Activated CD4-positive, alpha-beta T cell treated with anti-CD3 and anti-CD28 coated beads, Interleukin-2, amount 10 ng/mL, durations not matched to agents 24 days and 14 days (primary cell): ENCODE results near the gene TMEM158. TPM values are rescaled to one million over a fixed set of nuclear protein-coding genes. Genes with fewer than 3 reads are reported as not detected.

Experiments used
- DNase-seq: peaks from one replicate; pipeline ENCODE4 v3.0.0; 2022
- H3K27ac Mint-ChIP-seq: one replicate; pipeline ENCODE4 v1.8.0; 2022; ENCODE audit warnings: mild to moderate bottlenecking, mixed read lengths
- H3K27me3 Mint-ChIP-seq: one replicate; pipeline ENCODE4 v1.8.0; 2022; ENCODE audit warnings: mixed read lengths
- H3K36me3 Mint-ChIP-seq: one replicate; pipeline ENCODE4 v1.8.0; 2022; ENCODE audit warnings: low read depth, mild to moderate bottlenecking, mixed read lengths
- H3K4me1 Mint-ChIP-seq: one replicate; pipeline ENCODE4 v1.8.0; 2021; ENCODE audit warnings: mixed read lengths
- H3K4me3 Mint-ChIP-seq: one replicate; pipeline ENCODE4 v1.8.0; 2022; ENCODE audit warnings: mild to moderate bottlenecking, moderate library complexity, mixed read lengths
- H3K9me3 Mint-ChIP-seq: one replicate; pipeline ENCODE4 v1.8.0; 2021; ENCODE audit warnings: mixed read lengths
- intact Hi-C: fragments of 100-400 bp; cut with micrococcal nuclease; formaldehyde crosslinking; loops from one replicate; pipeline ENCODE4 v1.15.1; 2023
- total RNA-seq: library from RNA; stranded (reverse); gene quantifications from 2 replicates; pipeline ENCODE4 v1.2.3, GENCODE V29; 2022

Gene TMEM158
- total RNA-seq, 1 donor from 2014 or later, result 0.44 TPM

- Mint-ChIP-seq H3K9me3 (no peaks in the 10 kb centered on the region), H3K27ac (peak overlapping the region; percentile 61), H3K27me3 (peaks cover 69% of the 10 kb centered on the region), H3K4me1 (peaks cover 12% of the 10 kb centered on the region), H3K36me3 (no peaks in the 10 kb centered on the region), H3K4me3 (peak overlapping the region; percentile 48)
- DNase-seq, result no peak
- intact Hi-C loops, result loop anchor here (10.0 kb wide), 1 partner anchor 441 kb away; no protein-coding TSS in a partner anchor
Measured at GRCh38 chr3:45223889-45224727, 2.0 kb downstream of the TMEM158 start.

GRCh38 chr3:45219694-45220093 is 6.4 kb downstream of the TMEM158 start:
- intact Hi-C loops, result loop anchor here (10.0 kb wide), 1 partner anchor 445 kb away; no protein-coding TSS in a partner anchor
- Mint-ChIP-seq H3K27ac (no peak overlapping the region), H3K27me3 (peaks cover 64% of the 10 kb centered on the region), H3K4me1 (peaks cover 8% of the 10 kb centered on the region), H3K9me3 (no peaks in the 10 kb centered on the region), H3K4me3 (no peak overlapping the region), H3K36me3 (no peaks in the 10 kb centered on the region)
- no peak for DNase-seq

DNA sequence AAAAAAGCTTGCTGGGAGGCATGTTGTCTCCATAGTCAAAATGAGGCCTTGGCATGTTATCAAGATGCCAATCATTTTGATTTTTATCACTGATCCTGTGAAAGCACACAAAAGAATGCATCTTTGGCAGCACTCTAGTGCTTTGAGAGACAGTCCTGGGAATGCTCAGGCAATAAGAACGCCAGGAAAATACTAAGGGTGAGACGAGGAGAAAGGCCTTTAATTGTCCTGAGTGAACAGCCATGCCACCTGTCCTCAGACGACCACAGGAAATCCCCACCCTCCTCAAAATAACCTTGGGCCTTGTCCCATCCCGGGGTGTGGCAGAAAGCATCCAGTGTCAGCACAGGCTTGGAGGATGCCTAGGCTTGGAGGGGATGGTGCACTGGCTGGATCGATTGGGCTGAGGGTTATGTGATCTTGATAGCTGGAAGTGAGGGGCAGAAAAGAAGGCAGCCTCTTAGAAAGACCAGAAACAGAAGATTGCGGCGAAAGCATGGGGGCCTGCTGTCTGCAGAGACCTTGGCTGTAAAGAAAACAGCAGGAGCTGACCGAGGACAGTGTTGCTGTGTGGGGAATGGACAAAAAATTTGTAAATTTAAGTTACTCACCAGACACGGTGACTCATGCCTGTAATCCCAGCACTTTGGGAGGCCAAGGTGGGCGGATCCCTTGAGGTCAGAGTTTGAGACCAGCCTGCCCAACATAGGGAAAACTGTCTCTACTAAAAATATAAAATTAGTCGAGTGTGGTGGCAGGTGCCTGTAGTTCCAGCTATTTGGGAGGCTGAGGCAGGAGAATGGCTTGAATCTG is 7.3 kb downstream of the TMEM158 start:
- H3K36me3 Mint-ChIP-seq, result no peaks in the 10 kb centered on the region
- H3K27ac Mint-ChIP-seq, result no peak overlapping the region
- H3K9me3 Mint-ChIP-seq, result no peaks in the 10 kb centered on the region
- no peak for DNase-seq
- peaks cover 55% of the 10 kb centered on the region for H3K27me3 Mint-ChIP-seq
- no peak overlapping the region for H3K4me3 Mint-ChIP-seq
- H3K4me1 Mint-ChIP-seq, result peaks cover 2% of the 10 kb centered on the region
- intact Hi-C loops, result no loop called here

GRCh38 chr3:45216021-45216609 is 10.0 kb downstream of the TMEM158 start:
- intact Hi-C loops, result no loop called here
- H3K27me3 Mint-ChIP-seq, result peaks cover 47% of the 10 kb centered on the region
- H3K4me1 Mint-ChIP-seq, result peaks cover 2% of the 10 kb centered on the region

DNA sequence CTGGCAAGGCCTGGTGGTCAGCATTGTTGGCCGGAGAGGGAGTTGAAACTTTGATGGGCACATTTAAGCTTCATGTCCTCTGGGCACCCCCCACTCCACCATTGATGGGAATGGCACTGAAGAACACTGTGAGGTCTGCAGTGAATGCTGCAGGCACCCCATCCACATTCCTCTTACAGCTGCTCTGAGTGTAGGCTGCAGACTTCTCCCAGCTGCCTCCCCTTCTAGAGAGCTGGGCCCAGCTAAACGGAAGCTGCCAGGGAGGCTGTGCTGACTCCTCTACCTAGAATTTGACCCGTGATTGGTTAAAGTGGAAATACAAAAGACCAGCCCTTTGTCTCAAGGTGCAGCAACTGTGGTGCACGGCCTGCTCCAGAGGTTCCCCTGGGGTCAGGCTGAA is 10.6 kb downstream of the TMEM158 start:
- H3K4me1 Mint-ChIP-seq, result peaks cover 5% of the 10 kb centered on the region
- no peaks in the 10 kb centered on the region for H3K36me3 Mint-ChIP-seq
- no peak overlapping the region for H3K4me3 Mint-ChIP-seq
- intact Hi-C loops, result no loop called here
- peaks cover 47% of the 10 kb centered on the region for H3K27me3 Mint-ChIP-seq
- no peak overlapping the region for H3K27ac Mint-ChIP-seq
- DNase-seq, result no peak
- no peaks in the 10 kb centered on the region for H3K9me3 Mint-ChIP-seq

More at GRCh38 chr3:45216021-45216609, 10.0 kb downstream of the TMEM158 start:
- no peaks in the 10 kb centered on the region for H3K9me3 Mint-ChIP-seq
- H3K27ac Mint-ChIP-seq, result no peak overlapping the region
- H3K4me3 Mint-ChIP-seq, result no peak overlapping the region
- no peaks in the 10 kb centered on the region for H3K36me3 Mint-ChIP-seq
- DNase-seq, result no peak

DNA sequence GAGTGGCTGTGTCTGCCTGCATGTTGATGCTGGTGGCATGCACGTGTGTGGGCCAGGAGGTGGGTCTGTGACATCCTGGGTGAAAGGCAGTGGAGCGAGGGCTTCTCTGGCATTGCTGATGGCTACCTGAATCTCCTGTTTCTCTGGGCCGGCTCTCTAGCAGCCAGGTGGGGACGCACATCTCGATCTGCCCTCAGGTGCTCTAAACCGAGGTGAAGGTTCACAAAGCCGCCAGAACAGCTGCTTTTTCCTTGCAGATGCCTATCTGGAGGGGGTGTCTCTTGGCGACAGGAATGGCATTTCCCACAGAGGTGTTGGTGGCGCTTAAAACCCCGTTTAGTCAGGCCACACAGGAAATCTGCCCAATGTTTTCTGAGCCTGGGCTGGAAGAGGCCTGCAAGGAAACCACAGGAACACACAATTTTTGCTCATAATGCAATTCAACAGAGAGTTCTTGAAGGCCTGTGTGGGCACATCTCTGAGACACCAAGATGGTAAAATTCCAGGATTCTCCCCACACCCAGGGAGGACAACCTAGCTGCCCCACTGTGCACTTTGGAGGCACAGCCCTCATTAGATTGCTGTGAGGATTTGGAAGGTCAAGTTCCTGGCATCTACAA is 11.9 kb downstream of the TMEM158 start:
- Mint-ChIP-seq H3K4me1 (peaks cover 6% of the 10 kb centered on the region), H3K27ac (no peak overlapping the region), H3K27me3 (peaks cover 45% of the 10 kb centered on the region), H3K9me3 (no peaks in the 10 kb centered on the region), H3K36me3 (no peaks in the 10 kb centered on the region), H3K4me3 (no peak overlapping the region)
- DNase-seq, result peak; percentile 49
- intact Hi-C loops, result no loop called here

GRCh38 chr3:45212095-45212468 is 14.0 kb downstream of the TMEM158 start:
- H3K9me3 Mint-ChIP-seq, result no peaks in the 10 kb centered on the region
- H3K36me3 Mint-ChIP-seq, result no peaks in the 10 kb centered on the region
- H3K27me3 Mint-ChIP-seq, result peaks cover 35% of the 10 kb centered on the region
- no peak overlapping the region for H3K27ac Mint-ChIP-seq
- peaks cover 14% of the 10 kb centered on the region for H3K4me1 Mint-ChIP-seq
- no peak for DNase-seq
- intact Hi-C loops, result no loop called here
- H3K4me3 Mint-ChIP-seq, result no peak overlapping the region

DNA sequence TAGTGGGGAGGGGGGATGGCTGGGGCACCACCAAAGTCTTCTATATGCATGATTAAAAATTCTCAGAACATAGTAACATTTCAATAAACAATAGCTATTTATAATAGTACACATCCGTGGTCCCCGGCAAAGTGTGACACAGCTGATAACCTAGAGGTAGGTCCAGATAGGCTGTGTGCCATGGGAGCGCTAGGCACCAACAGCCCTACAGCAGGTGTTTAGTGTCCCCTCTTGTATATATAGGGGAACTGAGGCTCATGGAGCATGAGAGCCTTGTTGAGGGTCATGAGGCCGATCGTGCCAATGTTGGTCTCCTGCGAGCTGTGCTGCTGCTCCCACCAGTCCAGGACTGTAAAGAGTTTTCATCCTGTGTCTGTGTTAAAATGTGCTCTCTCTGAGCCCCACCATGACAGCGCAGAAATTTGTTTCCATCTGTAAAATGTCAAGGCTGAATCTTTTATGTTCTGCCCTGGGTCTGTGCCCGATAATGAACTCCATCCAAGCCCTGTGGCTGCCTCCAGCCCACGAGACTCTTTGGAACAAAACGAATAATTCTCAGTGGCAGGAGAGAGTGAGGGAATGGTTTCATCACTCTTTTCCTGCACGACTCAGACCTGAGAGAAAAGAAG is 14.5 kb downstream of the TMEM158 start:
- H3K27ac Mint-ChIP-seq, result no peak overlapping the region
- intact Hi-C loops, result no loop called here
- H3K27me3 Mint-ChIP-seq, result peaks cover 32% of the 10 kb centered on the region
- H3K9me3 Mint-ChIP-seq, result no peaks in the 10 kb centered on the region
- H3K4me3 Mint-ChIP-seq, result no peak overlapping the region
- no peak for DNase-seq
- peaks cover 14% of the 10 kb centered on the region for H3K4me1 Mint-ChIP-seq
- no peaks in the 10 kb centered on the region for H3K36me3 Mint-ChIP-seq

GRCh38 chr3:45210308-45211041 is 15.6 kb downstream of the TMEM158 start:
- Mint-ChIP-seq H3K9me3 (no peaks in the 10 kb centered on the region), H3K4me3 (no peak overlapping the region), H3K27ac (peak overlapping the region; percentile 14), H3K27me3 (peaks cover 28% of the 10 kb centered on the region), H3K4me1 (peaks cover 14% of the 10 kb centered on the region), H3K36me3 (no peaks in the 10 kb centered on the region)
- intact Hi-C loops, result loop anchor here (1.0 kb wide), 1 partner anchor 170 kb away; no protein-coding TSS in a partner anchor
- peak; percentile 93 for DNase-seq

DNA sequence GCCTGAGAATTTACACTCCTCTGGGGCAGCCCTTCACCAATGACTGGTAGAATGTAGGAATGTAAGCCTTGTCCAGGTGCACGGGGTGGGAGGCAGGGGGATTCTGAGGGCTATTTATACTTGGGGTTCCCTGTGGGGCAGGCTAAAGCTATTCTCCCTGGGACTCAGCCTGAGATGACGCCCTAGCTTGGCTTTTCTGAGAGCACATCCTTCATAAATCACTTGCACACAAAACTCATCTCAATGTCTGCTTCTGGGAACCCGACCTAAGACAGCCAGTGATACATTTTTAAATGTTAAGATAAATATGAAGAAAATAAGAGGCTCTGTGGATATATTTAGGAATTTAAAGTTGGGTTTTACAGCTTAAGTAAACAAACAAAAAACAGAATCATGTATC is 16.6 kb downstream of the TMEM158 start:
- Mint-ChIP-seq H3K4me3 (no peak overlapping the region), H3K27ac (no peak overlapping the region), H3K36me3 (no peaks in the 10 kb centered on the region), H3K4me1 (peaks cover 17% of the 10 kb centered on the region), H3K9me3 (no peaks in the 10 kb centered on the region), H3K27me3 (peaks cover 27% of the 10 kb centered on the region)
- DNase-seq, result no peak
- intact Hi-C loops, result loop anchor here (5.0 kb wide), 2 partner anchors 42 to 102 kb away; no protein-coding TSS in a partner anchor

GRCh38 chr3:45208586-45208985 is 17.5 kb downstream of the TMEM158 start:
- H3K27ac Mint-ChIP-seq, result peak overlapping the region; percentile 72
- H3K27me3 Mint-ChIP-seq, result peaks cover 33% of the 10 kb centered on the region
- H3K9me3 Mint-ChIP-seq, result no peaks in the 10 kb centered on the region
- DNase-seq, result no peak
- no peak overlapping the region for H3K4me3 Mint-ChIP-seq
- H3K4me1 Mint-ChIP-seq, result peaks cover 17% of the 10 kb centered on the region
- H3K36me3 Mint-ChIP-seq, result no peaks in the 10 kb centered on the region
- intact Hi-C loops, result loop anchor here (5.0 kb wide), 2 partner anchors 41 to 101 kb away; no protein-coding TSS in a partner anchor

DNA sequence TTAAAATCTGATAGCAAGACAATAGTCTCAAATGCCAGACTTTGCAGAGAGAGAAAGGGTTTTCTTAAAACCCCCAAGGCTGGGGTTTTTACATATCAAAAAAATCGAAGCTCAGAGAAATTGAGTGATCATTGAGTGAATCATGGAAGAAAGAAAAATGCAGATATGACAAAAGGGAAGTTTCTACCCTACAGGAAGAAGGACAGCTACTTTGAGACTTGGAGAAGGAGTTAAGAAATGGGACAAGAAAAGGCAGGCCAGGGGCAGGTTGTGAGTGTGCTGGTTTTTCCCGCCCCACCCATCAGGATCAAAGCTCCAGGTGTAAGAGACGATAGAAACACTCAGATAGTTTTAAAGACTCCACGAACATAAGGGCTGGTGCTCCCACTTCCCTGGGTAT is 18.6 kb downstream of the TMEM158 start:
- Mint-ChIP-seq H3K9me3 (no peaks in the 10 kb centered on the region), H3K4me1 (peaks cover 17% of the 10 kb centered on the region), H3K36me3 (no peaks in the 10 kb centered on the region), H3K4me3 (no peak overlapping the region), H3K27me3 (peaks cover 32% of the 10 kb centered on the region), H3K27ac (no peak overlapping the region)
- intact Hi-C loops, result loop anchor here (5.0 kb wide), 2 partner anchors 40 to 100 kb away; no protein-coding TSS in a partner anchor
- DNase-seq, result no peak
